ENCODE measurements around the gene PCNT. TPM values are rescaled to one million over a fixed set of nuclear protein-coding genes. Genes with fewer than 3 reads are reported as not detected.

PCNT gene
- total RNA-seq, 1 experiment from 2014 or later: 38.4 TPM

GRCh38 chr21:46295996-46296752 lies 27.8 kb upstream of the PCNT start:
- Histone ChIP-seq H3K27me3 (replicated peaks; ENCODE audit: control insufficient read depth, insufficient read depth, low read length) (no peaks in the 10 kb centered on the region), H3K9me3 (no peaks in the 10 kb centered on the region), H3K4me1 (no peaks in the 10 kb centered on the region; the same call in 1 of the 2 replicates), H3K36me3 (ENCODE audit: control insufficient read depth, insufficient read depth, low read length) (no peaks in the 10 kb centered on the region), H3K4me3 (ENCODE audit: low read depth, low read length) (no peak overlapping the region)
- BruUV-seq (replicated peaks): no TSS peak
- peaks cover 19% of the 10 kb centered on the region for H3K36me3 Mint-ChIP-seq (ENCODE audit: insufficient read depth, unreplicated experiment)
- H3K27me3 Mint-ChIP-seq (ENCODE audit: insufficient read depth, unreplicated experiment): no peaks in the 10 kb centered on the region
- ChIA-PET CTCF (no interaction called here), POLR2A (no interaction called here)
- H3K9me3 Mint-ChIP-seq (ENCODE audit: unreplicated experiment): no peaks in the 10 kb centered on the region
- no peak overlapping the region for H3K27ac Mint-ChIP-seq (ENCODE audit: unreplicated experiment)
- TF ChIP-seq, protein P1, sequence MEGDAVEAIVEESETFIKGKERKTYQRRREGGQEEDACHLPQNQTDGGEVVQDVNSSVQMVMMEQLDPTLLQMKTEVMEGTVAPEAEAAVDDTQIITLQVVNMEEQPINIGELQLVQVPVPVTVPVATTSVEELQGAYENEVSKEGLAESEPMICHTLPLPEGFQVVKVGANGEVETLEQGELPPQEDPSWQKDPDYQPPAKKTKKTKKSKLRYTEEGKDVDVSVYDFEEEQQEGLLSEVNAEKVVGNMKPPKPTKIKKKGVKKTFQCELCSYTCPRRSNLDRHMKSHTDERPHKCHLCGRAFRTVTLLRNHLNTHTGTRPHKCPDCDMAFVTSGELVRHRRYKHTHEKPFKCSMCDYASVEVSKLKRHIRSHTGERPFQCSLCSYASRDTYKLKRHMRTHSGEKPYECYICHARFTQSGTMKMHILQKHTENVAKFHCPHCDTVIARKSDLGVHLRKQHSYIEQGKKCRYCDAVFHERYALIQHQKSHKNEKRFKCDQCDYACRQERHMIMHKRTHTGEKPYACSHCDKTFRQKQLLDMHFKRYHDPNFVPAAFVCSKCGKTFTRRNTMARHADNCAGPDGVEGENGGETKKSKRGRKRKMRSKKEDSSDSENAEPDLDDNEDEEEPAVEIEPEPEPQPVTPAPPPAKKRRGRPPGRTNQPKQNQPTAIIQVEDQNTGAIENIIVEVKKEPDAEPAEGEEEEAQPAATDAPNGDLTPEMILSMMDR (IDR thresholded peaks at IDR 0.05; ENCODE audit: insufficient read depth in 1 of 2, low read depth in 1 of 2, low read length in 1 of 2, severe bottlenecking in 1 of 2, unreplicated experiment in 1 of 2): no peak
- H3K4me1 Mint-ChIP-seq (ENCODE audit: low read depth, unreplicated experiment): no peaks in the 10 kb centered on the region
- intact Hi-C loops (cut with micrococcal nuclease; ENCODE audit: unreplicated experiment): no loop called here
- H3K4me3 Mint-ChIP-seq (ENCODE audit: unreplicated experiment): no peak overlapping the region
- no peak for DNase-seq

DNA sequence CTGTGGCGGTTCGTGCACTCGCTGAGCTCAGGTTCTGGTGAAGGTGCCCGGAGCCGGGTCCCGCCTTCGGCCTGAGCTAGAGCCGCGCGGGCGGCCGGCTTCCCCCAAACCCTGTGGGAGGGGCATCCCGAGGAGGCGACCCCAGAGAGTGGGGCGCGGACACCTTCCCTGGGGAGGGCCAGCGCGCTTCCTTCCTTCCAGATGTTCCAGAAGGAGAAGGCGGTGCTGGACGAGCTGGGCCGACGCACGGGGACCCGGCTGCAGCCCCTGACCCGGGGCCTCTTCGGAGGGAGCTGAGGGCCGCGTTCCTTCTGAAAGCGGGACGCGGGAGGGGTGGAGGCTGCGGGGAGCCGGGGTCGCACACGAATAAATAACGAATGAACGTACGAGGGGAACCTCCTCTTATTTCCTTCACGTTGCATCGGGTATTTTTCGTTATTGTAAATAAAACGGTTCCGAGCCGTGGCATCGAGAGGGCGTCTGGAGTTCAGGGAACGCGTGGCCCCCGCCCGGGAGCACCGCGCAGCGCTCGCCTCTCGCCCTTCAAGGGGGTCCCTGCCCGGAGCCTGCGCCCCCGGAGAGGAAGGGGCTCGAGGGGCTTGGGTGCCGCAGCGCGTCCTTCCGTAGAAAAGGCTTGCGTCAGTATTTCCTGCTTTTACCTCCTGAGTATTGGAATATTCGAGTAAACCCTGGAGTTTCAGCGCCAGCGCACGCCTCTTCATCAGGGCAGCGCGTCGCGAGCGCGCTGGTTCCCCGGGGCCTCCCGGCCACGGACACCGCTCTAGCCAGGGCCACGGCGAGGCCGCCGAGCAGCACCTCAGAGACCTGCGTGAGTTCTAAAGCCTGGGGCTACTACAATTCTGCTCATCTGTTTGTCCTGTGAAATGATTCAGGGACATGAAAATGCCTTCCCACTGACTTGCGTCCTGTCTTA lies 26.4 kb upstream of the PCNT start:
- intact Hi-C loops (cut with micrococcal nuclease; ENCODE audit: unreplicated experiment): no loop called here
- BruUV-seq (replicated peaks): no TSS peak
- no peaks in the 10 kb centered on the region for H3K4me1 Mint-ChIP-seq (ENCODE audit: low read depth, unreplicated experiment)
- no peaks in the 10 kb centered on the region for H3K36me3 ChIP-seq (ENCODE audit: control insufficient read depth, insufficient read depth, low read length)
- POLR2A ChIA-PET: no interaction called here
- CTCF ChIA-PET: no interaction called here
- peak overlapping the region; percentile 18; the same call in 1 of the 2 replicates for H3K4me3 ChIP-seq (ENCODE audit: low read depth, low read length)
- peaks cover 15% of the 10 kb centered on the region for H3K36me3 Mint-ChIP-seq (ENCODE audit: insufficient read depth, unreplicated experiment)
- H3K27ac Mint-ChIP-seq (ENCODE audit: unreplicated experiment): no peak overlapping the region
- no peaks in the 10 kb centered on the region for H3K9me3 Mint-ChIP-seq (ENCODE audit: unreplicated experiment)
- no peak for DNase-seq
- H3K27me3 ChIP-seq (replicated peaks; ENCODE audit: control insufficient read depth, insufficient read depth, low read length): no peaks in the 10 kb centered on the region
- TF ChIP-seq, protein P1 (IDR thresholded peaks at IDR 0.05; ENCODE audit: insufficient read depth in 1 of 2, low read depth in 1 of 2, low read length in 1 of 2, severe bottlenecking in 1 of 2, unreplicated experiment in 1 of 2): no peak
- no peaks in the 10 kb centered on the region for H3K27me3 Mint-ChIP-seq (ENCODE audit: insufficient read depth, unreplicated experiment)
- H3K4me1 ChIP-seq: no peaks in the 10 kb centered on the region
- H3K4me3 Mint-ChIP-seq (ENCODE audit: unreplicated experiment): peak overlapping the region; percentile 55
- no peaks in the 10 kb centered on the region for H3K9me3 ChIP-seq

GRCh38 chr21:46299167-46299566 lies 24.8 kb upstream of the PCNT start:
- peaks cover 15% of the 10 kb centered on the region for H3K36me3 Mint-ChIP-seq (ENCODE audit: insufficient read depth, unreplicated experiment)
- POLR2A ChIA-PET: no interaction called here

More at GRCh38 chr21:46299167-46299566, 24.8 kb upstream of the PCNT start:
- Mint-ChIP-seq H3K9me3 (ENCODE audit: unreplicated experiment) (no peaks in the 10 kb centered on the region), H3K4me3 (ENCODE audit: unreplicated experiment) (no peak overlapping the region), H3K27me3 (ENCODE audit: insufficient read depth, unreplicated experiment) (no peaks in the 10 kb centered on the region), H3K27ac (ENCODE audit: unreplicated experiment) (no peak overlapping the region), H3K4me1 (ENCODE audit: low read depth, unreplicated experiment) (no peaks in the 10 kb centered on the region)
- intact Hi-C loops (cut with micrococcal nuclease; ENCODE audit: unreplicated experiment): no loop called here
- Histone ChIP-seq H3K4me3 (ENCODE audit: low read depth, low read length) (no peak overlapping the region), H3K9me3 (no peaks in the 10 kb centered on the region), H3K4me1 (no peaks in the 10 kb centered on the region), H3K27me3 (replicated peaks; ENCODE audit: control insufficient read depth, insufficient read depth, low read length) (no peaks in the 10 kb centered on the region), H3K36me3 (ENCODE audit: control insufficient read depth, insufficient read depth, low read length) (no peaks in the 10 kb centered on the region)
- DNase-seq: no peak
- BruUV-seq (replicated peaks): no TSS peak
- TF ChIP-seq, protein P1 (IDR thresholded peaks at IDR 0.05; ENCODE audit: insufficient read depth in 1 of 2, low read depth in 1 of 2, low read length in 1 of 2, severe bottlenecking in 1 of 2, unreplicated experiment in 1 of 2): no peak
- CTCF ChIA-PET: no interaction called here
